NCI-H748 treated with DMSO at 0.1 percent for 48 hours (cell line): ENCODE measurements around the gene INPP4B.

Experiments
- DNase-seq: peaks from one replicate; lab custom pipeline; 2025; lab: John Stamatoyannopoulos, UW

The INPP4B gene

DNA sequence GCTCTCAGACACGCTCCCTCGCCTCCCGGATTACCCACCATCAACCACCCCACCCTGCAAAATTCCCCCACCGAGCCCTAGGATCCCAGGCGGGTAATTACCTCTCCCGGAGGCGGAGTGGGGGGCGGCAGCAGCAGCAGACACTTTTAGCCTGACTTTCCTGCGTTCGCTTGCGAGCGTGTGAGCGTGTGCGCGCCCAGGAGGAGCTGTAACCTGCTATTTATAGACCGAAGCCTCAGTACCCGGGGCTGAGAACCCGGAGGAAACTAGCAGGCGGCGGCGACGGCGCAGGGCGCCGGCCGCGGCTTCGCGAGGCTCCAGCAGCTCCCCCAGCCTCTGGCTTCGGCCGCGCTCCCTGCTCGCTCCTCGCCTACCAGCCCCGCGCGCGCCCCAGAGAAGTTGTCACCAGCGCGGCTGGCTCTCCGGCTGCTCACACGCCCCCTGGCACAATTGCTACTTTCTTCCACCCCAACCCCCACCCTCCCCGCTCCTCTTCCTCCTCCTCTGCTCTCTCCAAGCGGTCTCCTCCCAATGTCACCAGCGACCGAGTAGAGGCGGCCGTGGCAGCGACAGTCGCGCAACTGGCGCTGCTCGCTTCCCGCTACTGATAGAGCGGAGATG, at the start of gene INPP4B:
TSS of gene INPP4B (minus strand) at position 194 of the 621 bp plus-strand sequence.
- DNase-seq: peak; percentile 41

DNA sequence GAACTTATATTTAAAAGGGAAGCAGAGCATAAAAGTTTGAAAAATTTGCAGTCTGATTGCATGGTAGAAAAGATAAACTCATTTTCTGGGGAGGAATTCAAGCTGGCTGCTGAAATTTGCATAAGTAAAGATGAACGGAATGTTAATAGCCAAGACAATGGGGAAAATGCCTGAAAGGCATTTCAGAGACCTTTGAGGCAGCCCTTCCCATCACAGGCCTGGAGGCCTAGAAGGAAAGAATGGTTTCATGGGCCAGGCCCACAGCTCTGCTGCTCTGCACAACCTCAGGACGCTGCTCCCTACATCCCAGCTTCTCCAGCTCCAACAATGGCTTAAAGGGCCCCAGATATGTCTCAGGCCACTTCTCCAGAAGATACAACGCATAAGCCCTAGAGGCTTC, 46.9 kb upstream of the INPP4B start:
- no peak for DNase-seq

DNA sequence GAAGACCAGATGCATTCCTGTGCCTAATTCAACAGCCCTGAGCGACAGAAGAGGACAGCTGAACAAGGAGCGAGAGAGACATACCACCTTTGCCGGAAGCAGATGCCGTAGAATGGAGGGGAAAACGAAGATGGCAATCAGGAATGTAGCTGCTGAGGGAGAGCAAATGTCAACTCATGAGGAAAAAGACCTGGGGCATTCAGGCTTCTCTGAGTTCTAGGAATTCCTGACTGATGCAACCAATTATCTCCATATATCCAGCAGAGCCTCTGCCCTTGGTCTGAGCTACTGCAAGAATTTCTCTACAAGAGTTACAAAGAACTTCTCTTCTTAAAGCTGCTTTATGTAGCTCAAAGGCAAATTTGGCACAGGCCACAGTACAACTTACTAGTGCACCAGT, 40.5 kb upstream of the INPP4B start:
- no peak for DNase-seq

DNA sequence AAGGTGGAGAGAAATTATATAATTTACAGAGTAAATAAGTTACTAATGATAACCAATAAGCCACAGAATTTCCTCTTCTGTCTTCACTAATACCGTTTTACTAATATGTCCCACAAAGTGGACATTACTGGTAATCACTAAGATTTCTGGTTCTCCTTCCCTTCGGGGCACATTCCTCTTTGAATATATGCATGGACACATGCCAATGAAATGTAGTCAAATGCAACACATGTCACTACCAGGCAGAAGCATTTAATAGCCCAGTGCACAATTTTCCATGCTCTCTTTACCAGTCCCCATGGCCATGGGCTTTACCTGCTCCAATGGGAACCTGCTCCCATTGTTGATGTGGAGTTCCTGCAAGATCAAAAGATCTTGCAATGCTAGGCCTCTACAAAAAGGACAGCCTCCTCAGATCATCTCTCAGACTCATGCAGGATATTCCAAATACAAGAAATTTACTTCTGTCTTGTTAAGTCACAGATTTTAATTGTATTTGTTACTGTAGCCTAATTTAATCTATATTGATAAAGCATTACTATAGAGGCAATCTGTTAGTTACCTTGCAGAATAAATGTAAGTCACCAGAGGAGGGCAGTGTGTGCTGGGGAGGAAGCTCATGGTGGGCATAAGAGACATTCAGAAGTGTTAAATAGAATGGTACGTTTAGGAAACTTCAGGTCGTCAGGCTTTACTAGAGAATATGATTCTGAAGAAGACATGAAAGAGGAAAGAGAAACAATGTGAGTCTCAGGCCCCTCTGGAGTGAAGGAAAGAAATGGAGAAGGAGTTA, 37.1 kb upstream of the INPP4B start:
- DNase-seq: no peak

DNA sequence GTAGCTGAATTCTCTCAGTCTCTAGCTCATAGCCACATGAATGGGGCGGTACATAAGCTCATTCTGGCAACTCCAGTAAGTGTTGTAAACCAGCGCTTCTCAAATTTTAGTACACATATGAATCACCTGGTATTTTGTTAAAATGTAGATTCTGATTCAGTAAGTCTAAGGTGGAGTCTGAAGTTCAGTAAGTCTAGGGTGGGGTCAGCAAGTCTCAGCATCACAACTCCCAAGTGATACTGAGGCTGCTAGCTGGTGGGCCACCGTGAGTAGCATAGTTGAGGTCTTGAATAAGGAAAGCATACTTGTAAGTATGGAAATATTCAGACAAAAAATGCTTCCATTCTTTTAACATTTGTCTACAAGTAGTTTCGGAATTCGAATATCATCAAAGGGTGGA, 36.1 kb upstream of the INPP4B start:
- DNase-seq: no peak

DNA sequence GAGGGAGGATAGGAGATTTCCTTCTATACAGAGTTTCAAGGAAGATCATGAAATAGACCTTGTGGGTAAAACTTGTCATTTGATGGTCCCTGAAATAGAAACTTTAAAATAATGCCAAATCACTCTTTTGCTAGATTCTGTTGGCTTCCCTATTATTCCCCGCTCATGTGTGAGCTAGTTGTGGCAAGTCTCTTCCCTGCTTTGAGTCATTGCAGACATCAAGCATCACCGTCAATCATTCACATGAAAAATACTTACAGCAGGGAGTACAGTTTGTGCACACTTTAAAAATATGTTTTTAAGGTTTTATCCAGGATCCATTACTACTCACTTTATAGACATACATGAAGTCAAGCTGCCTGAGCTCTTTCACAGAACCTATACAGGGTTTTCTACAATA, 35.2 kb upstream of the INPP4B start:
- DNase-seq: no peak

DNA sequence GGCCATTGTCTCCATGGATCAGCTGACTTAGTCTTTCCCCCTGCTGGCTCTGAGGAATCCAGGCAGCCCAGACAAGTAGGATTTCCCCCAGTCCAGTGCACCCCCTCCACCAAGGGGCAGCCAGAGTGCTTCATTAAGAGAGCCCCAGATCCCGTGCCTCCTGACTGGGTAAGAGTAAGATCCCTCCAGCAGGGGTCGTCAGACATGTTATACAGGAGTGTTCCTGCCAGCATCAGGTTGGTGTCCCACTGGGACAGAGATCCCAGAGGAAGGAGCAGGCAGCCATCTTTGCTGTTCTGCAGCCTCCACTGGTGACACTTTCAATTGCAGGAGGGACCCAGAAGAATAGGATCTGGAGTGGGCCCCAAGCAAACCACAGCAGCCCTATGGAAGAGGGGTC, 29.0 kb upstream of the INPP4B start:
- DNase-seq: no peak

DNA sequence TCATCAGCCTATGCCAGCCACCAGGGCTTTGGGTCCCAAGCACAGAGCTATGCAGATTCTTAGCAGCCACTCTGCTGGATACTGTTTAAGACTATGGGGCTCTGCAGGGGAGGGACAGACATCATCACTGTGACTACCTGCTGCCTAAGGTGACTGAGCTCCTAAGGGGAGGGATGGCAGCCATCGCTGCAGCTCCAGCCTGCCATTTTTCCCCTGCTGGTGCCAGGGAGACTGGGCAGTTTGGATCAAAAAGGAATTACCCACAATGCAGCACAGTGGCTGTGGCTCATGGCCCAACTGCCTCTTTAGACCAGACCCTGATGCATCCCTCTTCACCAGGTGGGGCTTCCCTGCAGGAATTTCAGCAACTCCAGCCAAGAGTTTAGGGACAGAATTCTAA, 28.6 kb upstream of the INPP4B start:
- no peak for DNase-seq

DNA sequence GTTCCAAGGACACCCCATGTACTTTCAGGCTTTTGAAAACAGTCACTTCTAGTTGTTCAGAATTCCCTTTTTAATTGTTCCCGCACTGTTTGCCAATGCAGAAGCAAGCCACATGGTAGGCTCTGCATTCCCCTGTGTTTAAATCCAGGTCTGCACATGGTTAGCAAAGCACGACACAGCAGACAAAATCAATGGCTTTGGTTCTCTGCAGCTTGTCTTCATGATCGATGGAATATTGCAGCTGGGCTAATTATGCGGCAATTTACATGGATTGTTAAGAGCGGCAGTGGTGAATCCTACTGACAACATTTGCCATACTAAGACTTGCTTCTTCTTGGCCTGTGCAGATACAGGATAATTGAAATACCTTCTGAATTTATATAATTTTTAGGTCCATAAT, 20.6 kb upstream of the INPP4B start:
- no peak for DNase-seq

DNA sequence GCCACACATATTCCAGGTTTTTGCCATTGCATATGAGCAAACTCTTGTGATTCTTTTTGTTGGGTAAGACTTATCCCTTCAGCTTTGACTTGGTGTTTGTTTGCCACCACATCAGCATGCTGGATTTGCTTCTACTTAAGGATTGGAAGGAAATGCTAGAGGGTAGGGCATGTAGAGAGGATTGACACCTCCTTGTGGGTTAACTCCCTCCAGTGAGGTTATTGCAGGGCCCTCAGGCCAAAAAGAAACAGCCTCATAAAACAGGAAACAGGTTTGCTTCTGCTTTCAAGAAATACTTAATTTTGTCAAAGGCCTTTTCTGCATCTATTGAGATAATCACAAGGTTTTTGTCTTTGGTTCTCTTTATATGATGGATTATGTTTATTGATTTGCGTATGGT, 15.2 kb upstream of the INPP4B start:
- DNase-seq: no peak

DNA sequence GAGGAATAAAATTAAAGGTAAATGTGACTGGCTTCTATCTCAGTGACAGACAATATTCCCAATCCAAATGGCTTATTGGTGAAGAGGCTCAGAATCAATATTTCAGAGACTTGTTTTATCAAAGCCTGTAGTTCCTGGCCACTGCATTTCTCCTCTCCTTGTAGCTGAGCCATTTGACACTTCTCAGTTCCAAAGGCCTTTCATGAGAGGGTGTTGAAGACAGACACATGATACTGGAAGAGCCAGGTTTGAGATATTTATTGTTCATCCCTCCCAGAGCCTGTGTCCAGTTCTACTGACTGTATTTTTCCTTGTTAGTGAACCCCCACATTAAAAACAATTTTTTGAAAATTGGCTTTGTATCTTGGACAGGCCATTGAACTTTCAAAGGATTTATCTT, 12.9 kb upstream of the INPP4B start:
- DNase-seq: no peak

DNA sequence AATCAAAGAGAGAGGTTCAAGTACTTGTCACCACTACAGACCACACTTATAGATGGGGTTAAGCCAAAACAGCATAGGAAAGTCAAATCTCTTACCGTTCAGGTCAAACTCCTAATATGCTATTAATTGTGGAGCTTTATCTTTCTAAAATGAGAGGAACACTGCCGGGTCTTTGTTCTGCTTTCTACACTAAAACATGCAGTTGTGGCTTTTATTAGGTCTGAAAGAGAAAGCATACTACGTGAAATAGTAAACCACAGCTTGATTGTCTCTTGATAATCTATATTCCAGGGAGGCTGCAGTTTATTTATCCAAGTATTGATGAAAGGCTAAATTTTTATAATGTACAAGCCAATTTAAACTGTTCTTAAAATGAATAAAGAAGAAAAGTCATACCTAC, 12.3 kb upstream of the INPP4B start:
- DNase-seq: no peak

DNA sequence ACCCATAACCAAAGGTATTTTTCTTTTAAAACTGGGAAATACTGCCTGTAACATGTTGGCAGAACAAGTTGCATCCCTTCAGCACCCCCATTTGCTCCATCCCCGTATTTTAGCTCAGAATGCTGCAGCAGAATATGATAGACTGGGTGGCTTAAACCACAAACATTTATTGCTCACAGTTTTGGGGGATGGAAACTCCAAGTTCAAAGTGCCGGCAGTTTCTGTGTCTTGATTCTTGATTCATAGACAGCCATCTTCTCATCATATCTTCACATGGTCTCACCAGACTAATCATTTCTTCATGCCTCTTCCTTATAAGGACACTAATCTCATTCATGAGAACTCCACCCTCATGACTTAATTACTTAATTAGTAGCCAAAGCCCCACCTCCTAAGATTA, 10.5 kb upstream of the INPP4B start:
- no peak for DNase-seq

DNA sequence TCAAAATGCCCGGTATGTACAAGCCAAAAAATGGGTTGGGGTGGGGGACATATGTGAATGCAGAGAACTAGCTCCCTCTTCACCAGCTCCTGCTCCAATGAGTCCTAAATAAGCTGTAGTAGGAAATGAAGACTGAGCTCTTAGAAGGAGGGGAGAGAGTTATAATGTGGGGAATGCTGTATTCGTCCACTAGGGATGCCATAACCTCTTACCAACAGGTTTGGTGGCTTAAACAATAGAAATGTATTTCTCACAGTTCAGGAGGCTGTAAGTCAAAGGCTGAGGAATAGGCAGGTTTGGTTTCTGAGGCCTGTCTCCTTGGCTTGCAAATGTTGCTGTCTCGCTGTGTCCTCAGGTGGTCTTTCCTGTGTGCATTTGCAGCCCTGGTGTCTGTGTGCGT, 4.4 kb upstream of the INPP4B start:
- DNase-seq: no peak

DNA sequence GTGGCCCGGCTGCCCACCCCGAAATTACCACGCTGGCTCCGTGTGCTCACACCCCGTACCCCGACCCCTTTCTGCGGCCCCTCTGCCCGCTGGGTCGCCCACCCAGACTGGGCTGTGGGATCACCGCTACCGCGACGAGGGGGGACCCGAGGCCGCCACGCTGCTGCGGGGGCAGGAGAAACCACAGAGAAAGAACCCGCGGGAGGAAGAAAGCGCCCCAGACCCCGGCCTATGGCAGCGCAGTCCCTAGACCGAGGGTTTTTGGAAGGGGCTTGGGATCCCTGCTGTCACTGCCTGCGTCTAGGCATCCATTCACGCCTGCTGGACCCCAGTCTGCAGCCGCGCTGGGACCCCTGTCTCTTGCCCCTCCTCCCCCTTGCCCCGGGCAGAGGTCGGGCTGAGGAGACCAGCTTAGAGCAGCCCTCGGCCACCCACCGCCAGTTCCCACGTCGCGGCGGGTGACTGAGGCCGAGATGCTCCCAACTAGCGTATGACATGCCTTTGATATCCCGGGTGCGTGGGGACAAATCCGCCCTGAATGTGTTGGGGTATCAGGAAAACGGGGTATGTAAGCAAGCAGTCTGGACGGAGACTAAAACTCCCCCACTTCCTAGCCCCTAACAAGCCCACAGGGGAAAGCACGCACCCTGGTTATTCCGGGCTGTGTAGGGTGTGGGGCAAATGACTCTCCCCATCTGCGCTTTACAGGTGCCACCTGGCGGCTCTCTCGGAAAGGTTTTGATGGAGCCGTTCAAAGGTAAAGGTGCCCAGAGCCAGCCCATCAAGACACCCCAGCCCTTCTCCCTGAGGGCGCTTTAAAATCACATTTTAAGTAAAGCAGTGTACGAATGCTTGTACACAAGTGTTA, 862 bp upstream of the INPP4B start:
- DNase-seq: peak; percentile 57

DNA sequence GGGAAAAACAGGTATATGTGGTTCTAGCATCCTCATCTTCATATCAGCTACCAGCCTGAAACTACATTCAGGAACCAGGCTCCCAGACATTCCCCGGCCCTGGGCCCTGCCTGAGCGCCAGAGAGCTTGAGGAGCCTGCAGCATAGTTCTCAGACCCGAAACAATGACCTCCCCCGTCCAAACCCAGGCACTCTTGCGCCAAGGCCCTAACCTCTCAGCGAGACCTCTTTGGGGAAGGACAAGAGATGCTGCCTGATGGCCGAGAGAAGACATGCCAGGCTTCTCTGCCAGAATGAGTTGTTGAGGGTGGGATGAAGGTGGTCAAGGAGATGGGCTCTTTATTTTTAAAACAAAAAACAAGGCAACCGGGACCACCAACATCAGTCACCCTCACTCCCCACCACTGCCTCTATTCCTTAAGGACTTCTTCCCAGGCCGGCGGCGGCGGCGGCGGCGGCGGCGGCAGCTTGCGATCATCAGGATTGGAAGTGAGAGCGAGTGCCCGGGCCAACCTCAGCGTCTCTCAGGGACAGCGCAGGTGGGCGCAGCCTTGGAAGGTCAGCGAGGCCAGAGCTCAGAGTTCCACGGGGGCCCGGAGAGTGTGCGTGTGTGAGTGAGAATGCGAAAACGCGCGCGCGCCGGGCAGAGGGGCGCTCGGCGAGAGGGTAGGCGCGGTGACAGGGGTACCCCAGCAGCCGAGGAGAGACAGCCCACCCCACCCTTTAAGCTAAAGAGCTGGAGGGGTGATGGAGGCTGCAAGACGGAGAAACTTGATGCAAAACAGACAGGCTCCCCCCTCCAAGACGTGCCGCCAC, 601 bp downstream of the INPP4B start:
- DNase-seq: peak; percentile 41

DNA sequence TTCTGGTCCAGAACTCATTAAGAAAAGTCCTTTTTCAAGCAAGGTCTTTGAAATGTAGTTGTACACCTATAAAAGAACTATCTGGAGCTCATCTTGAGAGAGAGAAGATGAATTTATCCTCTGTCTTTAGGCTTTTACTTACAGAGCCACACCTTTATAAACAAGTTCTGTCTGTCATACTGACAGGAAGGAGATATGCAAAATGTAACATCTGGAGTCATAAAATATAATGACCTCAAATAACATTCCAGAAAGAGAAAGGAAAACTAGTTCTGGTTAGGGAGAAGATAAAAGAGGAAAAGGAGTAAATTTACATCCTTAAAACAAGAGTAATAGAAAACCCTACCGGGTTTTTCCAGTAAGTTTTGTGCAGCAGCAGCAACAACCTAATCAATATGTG, 1.3 kb downstream of the INPP4B start:
- no peak for DNase-seq

DNA sequence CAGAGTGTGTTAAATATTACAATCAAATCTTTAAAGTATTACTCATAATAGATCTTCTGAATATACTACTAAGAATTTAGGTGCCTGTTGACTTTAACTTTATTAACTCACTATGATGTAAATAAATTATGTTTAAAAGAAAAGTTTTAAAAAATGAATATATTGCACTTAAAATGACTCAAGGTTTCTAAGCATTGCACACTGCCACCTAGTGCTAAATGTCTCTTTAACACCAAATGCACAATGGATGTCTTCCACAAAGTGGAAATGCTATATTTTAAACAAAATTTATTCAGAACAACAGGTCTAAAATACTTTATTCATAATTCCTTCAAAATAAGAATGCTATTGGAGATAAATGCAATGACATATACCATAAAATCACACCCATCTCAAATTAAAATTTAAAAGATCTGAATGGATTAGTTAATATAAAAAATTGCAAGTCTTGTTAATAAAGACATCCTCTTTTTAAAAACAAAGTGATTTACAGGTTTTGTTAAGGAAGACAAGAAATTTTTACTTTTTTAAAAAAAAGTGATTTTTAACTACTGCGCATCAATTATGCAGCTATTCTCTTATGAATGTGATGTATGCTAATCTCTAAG, 5.5 kb downstream of the INPP4B start:
- peak; percentile 15 for DNase-seq

DNA sequence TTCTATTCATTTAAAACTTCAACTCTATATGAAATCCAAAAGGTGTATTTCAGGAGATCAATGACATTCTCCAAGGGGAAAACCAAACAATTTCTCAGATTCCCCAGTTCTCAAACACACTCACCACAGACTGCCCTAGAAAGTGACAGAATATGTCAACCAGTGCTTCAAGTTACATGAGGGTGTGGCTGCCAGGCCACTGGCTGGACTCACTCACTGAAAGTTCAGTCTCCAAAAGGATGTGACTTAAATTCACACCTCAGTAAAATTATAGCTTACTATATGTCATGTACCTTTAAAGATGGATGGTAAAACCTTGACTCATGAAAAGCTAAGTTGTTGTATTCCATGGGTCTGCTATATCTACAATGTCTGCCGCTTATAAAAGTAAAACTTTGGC, 7.3 kb downstream of the INPP4B start:
- DNase-seq: no peak

DNA sequence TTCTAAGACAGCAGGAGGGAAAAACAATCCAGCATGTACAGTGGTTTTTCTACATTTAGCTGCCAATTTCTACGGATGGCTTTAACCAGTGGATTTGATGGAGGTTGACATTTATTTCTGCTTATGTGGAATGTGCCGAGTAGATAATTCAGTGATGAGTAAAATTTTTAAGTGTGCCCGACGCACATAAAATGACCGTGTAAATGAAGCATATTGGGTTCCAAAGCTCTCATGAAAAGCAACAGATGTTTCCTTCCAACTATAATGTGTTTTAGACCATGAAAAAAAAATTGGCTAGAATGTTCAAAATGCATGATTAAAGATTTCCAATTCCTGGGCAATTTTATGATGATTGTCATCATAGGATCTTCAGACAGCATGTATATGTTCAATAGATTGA, 14.1 kb downstream of the INPP4B start:
- DNase-seq: no peak

DNA sequence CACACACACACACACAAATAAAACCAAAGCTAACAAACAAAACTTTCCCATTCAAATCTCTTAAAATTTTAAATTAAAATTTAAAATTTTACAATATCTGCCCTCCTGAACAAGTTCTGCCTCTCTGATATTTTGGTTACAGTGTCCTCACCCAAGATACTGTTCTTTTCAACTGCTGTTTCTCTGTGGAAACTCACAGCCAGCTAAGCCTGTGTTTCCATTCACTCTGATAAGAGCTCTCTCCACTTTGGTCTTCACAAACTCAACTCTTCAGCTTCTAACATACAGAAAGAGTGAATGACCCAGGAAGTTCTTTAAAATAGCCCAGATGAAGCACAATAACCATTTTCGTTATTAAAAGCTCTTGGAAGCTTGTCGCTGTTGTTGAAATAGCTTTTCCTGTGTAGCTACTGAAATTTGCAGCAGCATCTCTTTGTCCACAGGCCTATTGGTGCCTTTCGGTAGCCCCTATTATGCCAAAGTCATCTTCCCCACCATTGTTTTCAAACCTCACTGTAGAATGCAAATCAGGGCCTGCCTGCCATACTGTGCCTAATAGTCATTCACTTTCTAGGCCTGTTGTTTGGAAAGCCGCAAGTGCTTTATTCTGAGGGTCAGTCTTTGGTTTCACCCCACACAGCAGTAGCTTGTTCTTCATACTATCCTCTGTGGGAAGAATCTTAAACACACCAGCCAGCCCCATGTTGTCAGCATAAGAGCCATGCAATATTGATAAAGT, 19.4 kb downstream of the INPP4B start:
- no peak for DNase-seq
